ENCODE measurements around the gene USF3.
"Not testable (repeated sequence)": the region's sequence is repeated elsewhere in the genome, so short reads cannot be mapped to it uniquely, and the experiment has no call there.

Gene USF3

DNA sequence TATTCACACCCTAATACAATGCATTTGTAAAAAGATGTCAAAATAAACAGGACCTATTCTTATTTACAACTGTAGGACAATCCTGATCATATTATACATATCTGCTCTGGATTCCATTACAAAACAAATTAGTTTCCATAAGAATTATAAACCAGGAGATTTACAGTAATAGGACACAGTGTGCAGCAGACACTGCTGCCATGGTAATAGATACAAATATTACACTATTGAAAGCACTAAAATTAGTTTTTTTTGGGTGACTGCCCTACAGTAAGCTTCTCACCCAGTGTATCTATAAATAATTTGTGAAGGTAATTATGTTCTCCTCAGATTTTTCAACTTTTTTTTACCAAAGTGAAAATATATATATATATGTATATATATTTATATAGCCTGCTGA lies 47.9 kb downstream of the USF3 start:
- DNase-seq: no peak

DNA sequence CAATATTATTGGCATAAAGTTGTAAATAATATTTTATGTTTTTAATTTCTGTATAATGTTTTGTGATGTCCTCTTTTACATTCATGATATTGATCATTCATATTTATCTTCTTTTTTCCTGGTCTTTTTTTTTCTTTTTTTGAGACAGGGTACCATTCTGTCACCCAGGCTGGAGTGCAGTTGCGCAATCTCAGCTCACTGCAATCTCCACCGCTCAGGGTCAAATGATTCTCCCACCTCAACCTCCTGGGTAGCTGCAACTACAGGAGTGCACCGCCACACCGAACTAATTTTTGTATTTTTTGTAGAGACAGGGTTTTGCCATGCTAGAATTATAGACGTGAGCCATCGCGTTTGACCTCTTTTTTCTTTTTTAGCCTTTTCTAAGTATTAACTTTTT lies 52.9 kb downstream of the USF3 start:
- DNase-seq: no peak

- DNase-seq: no peak
These were observed 57.5 kb downstream of the USF3 start for GRCh38 chr3:113638910-113639309.

GRCh38 chr3:113637756-113638155 lies 58.7 kb downstream of the USF3 start:
- DNase-seq: no peak

DNA sequence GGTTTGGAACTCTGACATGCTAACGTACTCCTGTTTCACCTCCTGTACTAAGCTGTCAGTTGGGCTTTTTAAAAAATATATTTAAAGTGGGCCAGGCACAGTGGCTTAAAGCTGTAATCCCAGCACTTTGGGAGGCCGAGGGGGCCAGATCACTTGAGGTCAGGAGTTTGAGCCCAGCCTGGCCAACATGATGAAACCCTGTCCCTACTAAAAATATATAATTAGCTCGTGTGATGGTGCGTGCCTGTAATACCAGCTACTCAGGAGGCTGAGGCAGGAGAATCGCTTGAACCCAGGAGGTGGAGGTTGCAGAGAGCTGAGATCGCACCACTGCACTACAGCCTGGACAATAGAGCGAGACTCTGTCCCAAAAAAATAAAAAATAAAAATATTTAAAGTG lies 60.4 kb downstream of the USF3 start:
- not testable (repeated sequence) for DNase-seq

DNA sequence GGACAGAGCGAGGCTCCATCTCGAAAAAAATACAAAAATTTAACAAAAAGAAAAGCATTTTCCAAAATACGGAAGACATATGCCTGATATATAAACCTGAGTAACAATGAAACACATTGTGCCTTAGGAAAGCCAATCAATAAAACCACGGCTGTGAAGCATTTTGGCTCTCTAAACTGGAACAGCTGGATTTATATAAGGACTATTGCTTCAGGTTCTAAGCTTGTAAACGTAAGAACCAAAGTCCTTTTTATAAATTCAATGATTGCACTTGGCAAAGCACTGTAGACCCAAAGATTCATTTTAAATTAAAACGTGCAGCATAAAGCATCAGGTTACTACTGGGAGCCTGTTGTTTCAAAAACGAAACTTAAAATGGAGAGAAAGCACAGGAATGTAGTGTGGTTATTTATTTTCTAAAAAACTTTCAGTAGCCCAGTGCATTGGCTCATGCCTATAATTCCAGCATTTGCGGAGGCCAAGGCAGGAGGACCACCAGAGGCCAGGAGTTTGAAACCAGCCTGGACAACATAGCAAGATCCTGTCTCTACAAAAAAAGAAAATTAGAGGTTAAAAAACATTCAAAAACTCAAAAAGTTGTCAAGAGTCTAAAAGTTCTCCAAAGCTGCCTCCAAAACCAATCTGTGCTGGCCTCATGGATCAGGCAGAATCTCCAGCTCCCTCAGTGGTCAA lies 61.5 kb downstream of the USF3 start:
- no peak for DNase-seq

DNA sequence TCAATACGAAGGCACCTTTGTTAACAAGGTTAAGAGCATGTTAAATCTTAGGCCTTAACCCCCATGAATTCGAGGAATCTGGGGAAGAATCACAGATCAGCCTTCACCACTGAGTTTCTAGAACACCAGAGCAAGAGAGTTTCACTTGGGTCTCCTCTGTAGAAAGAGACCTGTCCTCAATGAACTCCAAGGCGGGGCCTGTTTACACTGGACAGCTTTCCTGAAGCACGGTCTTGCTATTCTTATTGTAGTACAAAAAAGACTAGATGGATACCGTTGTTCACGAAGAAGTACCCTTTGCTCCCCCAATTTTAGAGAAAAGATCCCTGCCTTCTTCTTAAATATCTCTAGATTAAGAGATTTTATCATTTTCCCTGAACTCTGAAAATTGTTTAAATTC lies 64.9 kb downstream of the USF3 start:
- DNase-seq: no peak

GRCh38 chr3:113630956-113631542 lies 65.4 kb downstream of the USF3 start:
- peak; percentile 15 to 37 for DNase-seq

- no peak for DNase-seq
These were observed 66.6 kb downstream of the USF3 start for GRCh38 chr3:113629584-113630421.

DNA sequence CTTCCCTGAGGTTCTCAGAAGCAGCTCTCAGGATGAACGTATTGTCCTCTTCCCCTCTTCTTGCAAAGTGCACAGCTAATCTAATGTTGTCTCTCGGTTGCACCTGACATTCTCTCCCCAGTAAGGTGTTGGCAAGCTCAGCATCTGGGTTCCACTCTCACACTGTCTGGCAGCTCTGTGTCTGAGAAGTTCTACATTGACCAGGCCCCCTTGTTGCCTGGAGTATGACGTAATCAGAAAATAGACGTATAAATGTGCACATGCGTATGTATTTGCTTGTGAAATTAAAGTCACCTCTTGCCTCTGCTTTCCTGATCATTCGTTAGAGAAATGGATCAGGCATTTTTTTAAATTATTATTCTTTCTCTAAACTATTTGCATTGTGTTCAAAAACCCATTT lies 67.7 kb downstream of the USF3 start:
- DNase-seq: no peak

GRCh38 chr3:113628316-113628715 lies 68.1 kb downstream of the USF3 start:
- DNase-seq: no peak

DNA sequence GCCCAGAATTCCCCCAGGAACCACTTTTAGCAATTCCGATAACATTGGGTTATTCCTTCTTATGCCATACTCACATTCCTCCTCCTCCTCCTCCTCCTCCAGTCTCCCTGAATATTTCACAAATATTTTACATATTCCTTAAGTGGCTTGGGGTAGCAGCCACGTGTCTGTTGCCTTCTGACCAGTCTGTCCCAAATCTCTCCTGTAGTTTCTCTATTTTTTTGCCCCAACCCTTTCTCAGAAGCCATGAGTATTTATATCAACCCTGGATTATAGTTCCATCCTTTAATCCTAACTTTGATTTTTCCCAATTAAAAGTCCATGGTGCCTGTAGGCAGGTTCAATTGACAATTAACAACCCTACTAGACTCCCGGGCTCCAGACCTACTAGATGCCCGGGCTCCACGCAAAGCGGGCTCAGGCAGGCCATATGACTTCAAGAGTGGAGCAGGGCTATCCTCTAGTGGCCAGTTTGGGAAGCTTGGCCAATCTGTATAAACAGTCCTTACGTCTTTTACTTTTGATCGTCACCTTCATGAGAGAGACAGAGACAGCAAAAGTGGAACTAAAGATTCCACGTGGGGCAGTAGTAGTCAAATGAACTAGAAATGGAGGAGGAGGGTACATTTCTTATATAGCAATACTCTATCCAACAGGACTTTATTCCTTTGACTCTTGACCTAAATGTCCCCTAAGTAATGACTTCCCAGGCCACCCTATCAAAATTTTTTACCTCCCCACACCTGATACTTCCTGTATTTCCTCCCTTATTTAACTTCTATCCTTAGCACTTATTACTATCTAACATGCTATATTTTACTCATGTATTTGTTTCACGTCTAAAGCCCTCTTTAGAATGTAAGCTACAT lies 69.7 kb downstream of the USF3 start:
- DNase-seq: peak; percentile 74 to 81

DNA sequence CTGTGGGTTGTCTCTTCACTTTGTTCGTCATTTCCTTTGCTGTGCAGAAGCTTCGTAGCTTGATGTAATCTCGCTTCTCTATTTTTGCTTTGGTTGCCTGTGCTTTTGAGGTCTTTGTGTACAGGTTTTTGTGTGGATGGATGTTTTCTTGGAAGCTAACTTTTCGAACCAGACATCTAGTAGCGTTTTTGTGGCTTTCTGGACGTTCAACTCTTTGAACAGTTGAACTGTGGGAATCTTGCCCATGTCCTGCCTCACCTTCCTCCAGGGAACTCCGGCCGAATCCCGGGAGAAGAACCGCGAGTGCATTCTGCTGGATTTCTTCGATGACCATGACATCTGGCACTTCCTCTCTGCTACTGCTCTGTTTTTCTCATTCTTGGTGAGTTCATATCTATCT lies 70.6 kb downstream of the USF3 start:
- DNase-seq: peak; percentile 29 to 47

- no peak for DNase-seq
These were observed 72.6 kb downstream of the USF3 start for GRCh38 chr3:113623811-113624210.

GRCh38 chr3:113623324-113623723 lies 73.1 kb downstream of the USF3 start:
- DNase-seq: no peak

DNA sequence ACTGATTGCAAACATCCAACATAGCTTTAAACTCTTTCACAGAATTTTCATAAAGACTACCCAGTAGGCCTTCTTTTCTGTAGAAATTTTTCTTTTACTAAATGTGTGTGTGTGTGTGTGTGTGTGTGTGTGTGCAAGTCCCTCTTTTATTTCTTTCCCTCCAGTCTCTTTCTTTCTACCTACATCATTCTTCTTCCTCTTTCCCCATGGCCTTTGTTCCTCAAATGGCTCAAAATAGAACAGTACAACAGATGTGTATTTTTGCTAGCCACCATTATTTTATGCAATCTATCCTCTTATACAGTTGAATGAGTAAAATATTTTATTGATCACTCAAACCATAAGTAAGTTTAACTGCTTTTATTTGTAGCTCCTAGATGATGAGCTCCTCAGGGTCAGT lies 76.4 kb downstream of the USF3 start:
- DNase-seq: peak; percentile 21 to 23

- no peak for DNase-seq
These were observed 78.7 kb downstream of the USF3 start for GRCh38 chr3:113617726-113618125.

- DNase-seq: no peak
These were observed 80.5 kb downstream of the USF3 start for GRCh38 chr3:113615976-113616375.

- peak; percentile 50 to 56 for DNase-seq
These were observed 82.0 kb downstream of the USF3 start for GRCh38 chr3:113614402-113614801.

DNA sequence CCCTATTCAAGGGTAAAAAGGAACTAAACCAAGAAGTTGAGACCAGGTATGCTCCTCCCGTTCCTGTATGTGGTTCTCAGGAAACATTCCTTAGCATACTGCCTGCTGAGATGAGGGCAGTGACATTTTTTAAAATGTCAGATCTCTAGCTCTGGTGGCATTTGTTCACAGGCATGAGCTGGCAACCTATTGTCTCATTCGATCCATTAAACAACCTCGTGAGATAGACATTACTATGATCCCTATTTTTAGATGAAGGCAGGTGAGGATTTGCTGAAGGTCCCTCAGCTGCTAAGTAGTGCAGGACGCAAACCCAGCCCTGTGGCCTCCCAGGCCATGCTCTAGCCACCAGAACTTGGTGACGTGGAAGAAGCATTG lies 89.2 kb downstream of the USF3 start:
- DNase-seq: no peak

DNA sequence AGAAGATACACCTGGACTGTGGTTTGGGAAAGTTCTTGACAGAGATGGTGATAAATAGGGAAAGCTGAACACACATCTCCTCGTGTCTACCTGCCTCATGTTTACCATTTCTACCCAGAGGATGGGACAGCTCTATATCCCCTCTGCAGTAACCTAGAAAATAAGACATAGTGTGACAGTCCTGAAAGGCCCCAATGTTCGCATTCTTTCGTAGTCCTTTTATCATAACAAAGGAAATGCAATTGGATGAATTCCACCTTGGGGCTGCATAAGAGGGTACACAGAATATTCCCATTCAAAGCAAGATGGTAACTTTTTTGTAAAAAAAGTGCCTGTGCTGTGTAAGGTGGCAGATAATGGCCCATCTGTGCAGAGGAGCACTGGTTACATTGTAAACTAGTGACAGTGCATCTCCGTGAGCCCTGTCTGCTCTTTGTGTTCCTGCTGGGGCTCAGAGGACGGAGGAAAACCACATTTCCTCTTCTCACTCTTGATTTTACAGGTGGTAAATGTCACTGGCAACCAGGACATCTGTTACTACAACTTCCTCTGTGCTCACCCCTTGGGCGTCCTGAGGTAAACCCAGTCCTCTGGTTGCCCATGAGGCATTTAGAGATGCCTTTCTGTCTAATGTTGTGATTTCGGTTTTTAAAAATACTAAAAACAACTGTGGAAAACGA lies 89.8 kb downstream of the USF3 start:
- DNase-seq: no peak

GRCh38 chr3:113602836-113603235 lies 93.6 kb downstream of the USF3 start:
- DNase-seq: no peak

DNA sequence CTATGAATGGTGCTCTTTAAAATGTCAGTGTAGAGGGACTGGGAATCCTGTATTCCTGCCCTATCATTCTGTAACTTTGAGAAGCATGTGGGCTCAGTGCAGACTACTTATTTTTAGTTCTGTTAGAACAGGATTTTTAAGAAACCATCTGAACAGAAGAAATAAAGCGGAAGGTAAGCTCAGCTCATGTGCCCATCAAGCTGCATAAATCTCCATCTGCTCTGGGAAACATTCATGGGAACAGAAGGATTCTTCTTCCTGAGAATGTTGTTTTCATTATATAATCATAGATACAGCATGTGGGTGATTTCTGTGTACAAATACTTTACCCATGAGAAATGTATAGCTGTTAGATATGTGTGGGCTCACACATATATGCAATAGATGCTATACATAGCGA lies 94.2 kb downstream of the USF3 start:
- DNase-seq: no peak

All from inflammatory macrophage treated with lipopolysaccharide for 1 hour (primary cell).